ENCODE measurements around the gene CMIP.

CMIP gene

DNA sequence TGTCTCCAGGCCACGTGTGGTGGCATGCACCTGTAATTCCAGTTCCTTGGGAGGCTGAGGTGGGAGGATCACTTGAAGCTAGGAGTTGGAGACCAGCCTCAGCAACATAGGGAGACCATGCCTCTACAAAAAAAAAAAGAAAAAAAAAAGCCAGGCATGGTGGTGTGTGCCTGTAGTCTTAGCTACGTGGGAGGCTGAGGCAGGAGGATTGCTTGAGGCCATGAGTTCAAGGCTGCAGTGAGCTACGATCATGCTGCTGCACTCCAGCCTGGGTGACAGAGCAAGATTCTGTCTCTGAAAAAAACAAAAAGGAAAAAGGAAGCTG is 103.9 kb downstream of the CMIP start:
- TF ChIP-seq, protein P1, sequence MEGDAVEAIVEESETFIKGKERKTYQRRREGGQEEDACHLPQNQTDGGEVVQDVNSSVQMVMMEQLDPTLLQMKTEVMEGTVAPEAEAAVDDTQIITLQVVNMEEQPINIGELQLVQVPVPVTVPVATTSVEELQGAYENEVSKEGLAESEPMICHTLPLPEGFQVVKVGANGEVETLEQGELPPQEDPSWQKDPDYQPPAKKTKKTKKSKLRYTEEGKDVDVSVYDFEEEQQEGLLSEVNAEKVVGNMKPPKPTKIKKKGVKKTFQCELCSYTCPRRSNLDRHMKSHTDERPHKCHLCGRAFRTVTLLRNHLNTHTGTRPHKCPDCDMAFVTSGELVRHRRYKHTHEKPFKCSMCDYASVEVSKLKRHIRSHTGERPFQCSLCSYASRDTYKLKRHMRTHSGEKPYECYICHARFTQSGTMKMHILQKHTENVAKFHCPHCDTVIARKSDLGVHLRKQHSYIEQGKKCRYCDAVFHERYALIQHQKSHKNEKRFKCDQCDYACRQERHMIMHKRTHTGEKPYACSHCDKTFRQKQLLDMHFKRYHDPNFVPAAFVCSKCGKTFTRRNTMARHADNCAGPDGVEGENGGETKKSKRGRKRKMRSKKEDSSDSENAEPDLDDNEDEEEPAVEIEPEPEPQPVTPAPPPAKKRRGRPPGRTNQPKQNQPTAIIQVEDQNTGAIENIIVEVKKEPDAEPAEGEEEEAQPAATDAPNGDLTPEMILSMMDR (IDR thresholded peaks at IDR 0.05; ENCODE audit: low read depth, low read length), result no peak
- H3K4me3 ChIP-seq (ENCODE audit: low read depth, low read length), result no peak overlapping the region

DNA sequence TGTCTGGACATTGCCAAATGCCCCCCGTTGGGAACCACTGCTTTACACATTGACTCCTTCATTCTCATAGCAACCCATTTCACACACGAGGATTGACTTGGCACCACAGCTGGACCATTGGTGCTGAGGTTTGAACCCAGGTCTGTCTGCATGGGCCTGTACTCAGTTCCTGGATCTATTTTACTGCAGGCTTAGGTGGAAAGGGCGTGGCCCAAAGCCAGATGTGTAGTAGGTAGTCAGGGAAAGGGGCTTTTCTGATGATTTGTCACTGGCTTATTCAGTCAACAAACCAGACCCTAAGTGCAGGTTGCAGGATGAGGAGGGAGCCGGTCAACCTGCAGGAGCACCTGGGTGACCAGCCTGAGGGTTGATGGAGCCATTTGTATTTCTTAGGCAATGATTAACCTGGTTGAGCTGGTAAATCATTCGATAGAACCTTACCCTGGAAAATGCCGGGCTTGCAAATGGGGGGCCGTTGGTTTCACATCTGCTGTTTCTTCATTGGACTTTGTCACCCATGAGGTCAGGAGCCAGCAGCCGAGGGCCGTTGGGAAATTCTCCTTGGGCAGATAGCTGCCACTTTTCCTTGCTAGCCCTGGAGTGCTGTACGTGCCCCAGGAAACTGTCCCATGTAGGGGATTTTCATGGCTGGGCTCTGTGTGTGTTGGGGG is 104.4 kb downstream of the CMIP start:
- no peak overlapping the region for H3K4me3 ChIP-seq (ENCODE audit: low read depth, low read length)
- TF ChIP-seq, protein P1 (IDR thresholded peaks at IDR 0.05; ENCODE audit: low read depth, low read length), result no peak

DNA sequence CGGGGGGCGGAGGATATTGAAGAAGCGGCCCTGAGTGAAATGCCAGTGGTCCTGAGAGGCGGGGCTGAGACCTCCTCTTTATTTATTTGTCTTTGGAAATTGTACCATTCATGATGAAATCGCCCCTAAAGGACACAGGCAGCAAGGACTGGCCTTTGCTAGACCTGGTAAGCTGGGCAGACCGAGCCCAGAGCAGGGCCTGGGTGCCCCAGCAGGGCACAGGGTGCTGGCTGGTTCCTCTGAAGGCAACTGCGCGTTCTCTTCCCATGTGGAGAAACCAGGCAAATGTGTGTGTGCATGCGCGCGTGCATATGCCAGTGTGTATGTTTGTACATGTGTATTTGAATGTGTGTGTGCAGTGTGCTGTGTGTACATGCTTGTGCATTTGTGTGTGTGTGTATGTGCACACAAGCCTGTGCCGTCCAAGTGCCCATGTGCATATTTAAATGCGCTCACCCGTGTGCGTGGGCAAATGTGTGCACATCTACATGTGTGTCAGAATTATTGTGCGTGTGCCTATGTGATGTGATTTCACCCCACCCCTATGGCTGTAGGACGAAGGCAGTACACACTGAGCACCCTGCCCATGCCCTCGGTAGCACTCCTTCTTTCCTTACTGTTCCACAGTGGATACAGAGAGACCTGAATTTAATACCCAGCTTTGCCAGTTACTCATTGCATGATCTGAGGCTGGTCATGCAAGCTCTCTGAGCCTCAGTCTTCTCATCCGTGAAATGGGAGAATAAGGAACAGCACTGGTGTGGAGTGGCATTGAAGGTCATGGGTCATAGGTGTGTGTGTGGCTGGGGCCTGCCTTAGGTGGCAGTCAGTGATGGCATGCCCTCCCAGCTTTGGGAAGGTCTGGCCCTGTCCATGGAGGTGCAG is 105.2 kb downstream of the CMIP start:
- H3K4me3 ChIP-seq (ENCODE audit: low read depth, low read length), result no peak overlapping the region
- TF ChIP-seq, protein P1 (IDR thresholded peaks at IDR 0.05; ENCODE audit: low read depth, low read length), result no peak

DNA sequence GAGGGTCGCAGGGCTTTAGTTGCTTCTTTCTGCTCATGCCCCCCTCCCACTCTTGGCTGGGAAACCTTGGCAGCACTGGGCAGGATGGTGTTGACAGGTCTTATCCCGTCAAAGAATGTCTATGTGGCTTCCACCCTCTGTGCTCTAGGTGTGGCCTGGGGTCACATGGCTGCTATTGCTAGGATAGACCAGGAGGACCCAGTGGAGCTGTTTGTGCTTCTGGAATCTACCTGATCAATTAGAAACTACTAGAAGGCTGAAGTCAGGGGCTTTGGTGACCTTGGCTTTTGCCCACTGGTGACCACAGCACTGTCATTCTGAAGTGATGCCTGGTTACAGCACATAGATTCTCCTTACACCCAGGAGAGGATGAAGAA is 105.8 kb downstream of the CMIP start:
- TF ChIP-seq, protein P1 (IDR thresholded peaks at IDR 0.05; ENCODE audit: low read depth, low read length), result no peak

DNA sequence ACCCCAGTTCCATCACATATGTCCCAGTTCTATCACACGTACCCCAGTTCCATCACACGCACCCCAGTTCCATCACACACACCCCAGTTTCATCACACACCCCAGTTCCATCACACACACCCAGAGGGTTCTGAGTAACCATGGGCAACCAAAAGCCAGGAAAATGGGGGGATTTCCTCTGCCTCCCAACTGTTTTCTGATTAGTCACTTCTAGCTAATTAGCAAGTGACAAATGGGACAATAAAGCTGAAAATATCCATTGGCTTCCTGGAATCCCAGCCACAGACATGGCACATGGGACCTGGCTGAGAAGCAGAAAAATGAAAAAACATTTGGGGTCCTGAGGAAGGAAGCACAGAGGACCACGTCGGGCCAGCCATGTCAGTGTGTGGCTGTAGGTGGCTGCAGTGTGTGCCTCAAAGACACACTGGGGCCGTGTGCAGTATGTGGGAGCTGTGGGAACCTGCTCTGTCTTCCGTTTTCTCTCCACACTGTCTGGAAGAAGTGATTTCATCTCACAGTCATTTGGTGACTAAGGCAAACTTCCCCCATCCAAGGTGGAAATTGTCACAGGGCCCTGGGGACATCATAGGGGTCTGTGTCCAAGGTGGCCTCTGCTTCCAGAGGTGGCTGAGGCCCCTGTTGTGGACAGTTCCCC is 106.7 kb downstream of the CMIP start:
- H3K4me3 ChIP-seq (ENCODE audit: low read depth, low read length), result no peak overlapping the region
- TF ChIP-seq, protein P1 (IDR thresholded peaks at IDR 0.05; ENCODE audit: low read depth, low read length), result no peak

More for the DNA sequence above, 105.8 kb downstream of the CMIP start:
- H3K4me3 ChIP-seq (ENCODE audit: low read depth, low read length), result no peak overlapping the region

DNA sequence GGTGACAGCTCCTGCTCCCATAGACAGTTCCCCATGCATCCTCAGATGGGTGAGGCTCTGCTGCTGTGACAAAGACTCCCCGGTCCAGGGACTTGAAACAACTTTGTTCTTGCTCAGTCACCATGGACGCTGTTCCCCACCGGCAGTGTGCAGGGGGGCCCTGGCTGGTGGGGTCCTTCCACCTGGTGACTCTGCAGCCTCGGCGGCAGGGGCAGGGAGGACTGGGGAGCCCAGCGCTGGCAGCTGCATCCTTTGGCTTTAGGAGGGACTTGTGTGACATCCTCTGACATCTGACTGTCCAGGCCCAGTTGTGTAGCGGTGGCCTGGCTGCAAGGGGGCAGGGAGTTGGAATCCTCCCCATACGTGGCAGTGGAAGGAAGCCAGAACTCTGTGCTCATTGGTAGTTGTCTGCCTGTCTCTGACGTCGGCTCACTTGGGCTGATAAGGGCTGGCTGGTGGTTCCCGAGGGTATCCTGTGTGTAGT is 107.3 kb downstream of the CMIP start:
- no peak overlapping the region for H3K4me3 ChIP-seq (ENCODE audit: low read depth, low read length)
- TF ChIP-seq, protein P1 (IDR thresholded peaks at IDR 0.05; ENCODE audit: low read depth, low read length), result no peak

DNA sequence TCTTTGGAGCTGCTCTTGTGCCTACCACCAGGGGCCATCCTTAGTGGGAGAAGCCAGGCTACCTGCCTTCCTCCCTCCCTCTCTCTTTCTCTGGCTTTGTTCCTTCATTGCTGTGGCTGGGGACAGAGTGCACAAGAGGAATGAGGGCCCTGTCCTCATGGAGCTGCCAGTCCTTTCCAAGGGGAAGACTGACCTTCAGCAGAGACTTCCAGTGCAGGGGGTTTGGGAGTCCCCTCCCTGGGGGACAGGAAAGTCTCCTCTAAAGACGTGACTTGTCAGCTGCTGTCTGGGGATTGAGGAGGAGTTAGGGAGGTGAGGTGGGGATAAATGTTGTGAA is 108.1 kb downstream of the CMIP start:
- TF ChIP-seq, protein P1 (IDR thresholded peaks at IDR 0.05; ENCODE audit: low read depth, low read length), result no peak
- no peak overlapping the region for H3K4me3 ChIP-seq (ENCODE audit: low read depth, low read length)
